Activated T-cell treated with anti-CD3 and anti-CD28 coated beads for 48 hours (primary cell): ENCODE results near the gene CCDC142.
A peak's percentile ranks its signal among the peaks of the same experiment; 100 is the strongest.
"Not testable (repeated sequence)": the region's sequence is repeated elsewhere in the genome, so short reads cannot be mapped to it uniquely, and the experiment has no call there.

Experiments
- DNase-seq: peaks from one replicate; pipeline ENCODE4 v3.0.0-alpha.2; 2020; ENCODE audit warnings: low read depth

The CCDC142 gene

GRCh38 chr2:74464406-74464805 lies 18.4 kb downstream of the CCDC142 start:
- DNase-seq = no peak

GRCh38 chr2:74462786-74463105 lies 20.1 kb downstream of the CCDC142 start:
- no peak for DNase-seq

- no peak for DNase-seq
Observed at GRCh38 chr2:74462054-74462785, 20.6 kb downstream of the CCDC142 start.

DNA sequence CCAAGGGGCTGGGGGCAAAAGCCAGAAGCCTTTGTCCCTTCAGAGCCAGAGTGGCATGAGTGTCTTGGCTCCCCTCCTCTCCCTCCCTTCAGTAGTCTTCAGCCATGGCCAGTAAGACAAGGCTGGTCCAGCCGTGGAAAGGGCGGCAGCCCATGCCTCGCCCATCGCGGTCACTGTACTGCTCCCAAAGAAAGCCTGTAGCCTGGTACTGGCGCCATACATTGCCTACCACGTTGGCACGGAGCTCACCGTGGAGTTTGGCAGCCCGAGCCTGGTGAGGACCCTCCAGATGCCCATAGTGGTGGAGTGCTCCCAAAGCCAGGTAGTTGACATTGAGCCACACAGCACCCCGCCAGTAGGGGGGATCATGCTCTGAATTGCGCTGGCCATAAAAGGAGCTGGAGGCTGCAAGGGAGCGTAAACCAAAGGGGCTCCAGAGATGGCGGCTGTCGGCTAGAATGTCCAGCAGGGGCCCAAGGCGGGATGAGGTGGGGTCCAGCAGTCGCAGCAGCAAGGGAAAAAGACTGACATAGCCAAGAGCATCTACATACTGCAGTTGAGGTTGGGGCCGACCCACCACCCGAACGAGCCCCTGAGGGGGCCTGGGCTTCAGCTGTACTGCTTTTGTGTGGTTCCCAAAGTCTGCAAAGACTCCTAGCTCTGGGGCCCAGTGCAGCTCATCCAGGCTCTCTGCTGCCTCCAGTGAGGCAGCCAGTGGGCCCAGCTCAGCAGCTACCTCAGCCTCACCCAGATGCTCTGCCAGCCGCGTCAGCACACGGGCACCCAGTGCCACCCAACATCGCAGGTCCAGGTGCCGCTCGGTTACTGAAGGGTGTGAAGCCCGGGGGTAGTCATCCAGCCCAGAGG lies 21.4 kb downstream of the CCDC142 start:
- no peak for DNase-seq

DNA sequence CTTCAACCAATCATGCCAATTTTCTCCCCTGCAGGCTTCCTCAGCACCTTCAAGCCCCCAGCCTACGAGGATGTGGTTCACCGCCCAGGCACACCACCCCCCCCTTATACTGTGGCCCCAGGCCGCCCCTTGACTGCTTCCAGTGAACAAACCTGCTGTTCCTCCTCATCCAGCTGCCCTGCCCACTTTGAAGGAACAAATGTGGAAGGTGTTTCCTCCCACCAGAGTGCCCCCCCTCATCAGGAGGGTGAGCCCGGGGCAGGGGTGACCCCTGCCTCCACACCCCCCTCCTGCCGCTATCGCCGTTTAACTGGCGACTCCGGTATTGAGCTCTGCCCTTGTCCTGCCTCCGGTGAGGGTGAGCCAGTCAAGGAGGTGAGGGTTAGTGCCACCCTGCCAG lies 22.6 kb downstream of the CCDC142 start:
- not testable (repeated sequence) for DNase-seq

GRCh38 chr2:74459503-74460118 lies 23.2 kb downstream of the CCDC142 start:
- not testable (repeated sequence) for DNase-seq

DNA sequence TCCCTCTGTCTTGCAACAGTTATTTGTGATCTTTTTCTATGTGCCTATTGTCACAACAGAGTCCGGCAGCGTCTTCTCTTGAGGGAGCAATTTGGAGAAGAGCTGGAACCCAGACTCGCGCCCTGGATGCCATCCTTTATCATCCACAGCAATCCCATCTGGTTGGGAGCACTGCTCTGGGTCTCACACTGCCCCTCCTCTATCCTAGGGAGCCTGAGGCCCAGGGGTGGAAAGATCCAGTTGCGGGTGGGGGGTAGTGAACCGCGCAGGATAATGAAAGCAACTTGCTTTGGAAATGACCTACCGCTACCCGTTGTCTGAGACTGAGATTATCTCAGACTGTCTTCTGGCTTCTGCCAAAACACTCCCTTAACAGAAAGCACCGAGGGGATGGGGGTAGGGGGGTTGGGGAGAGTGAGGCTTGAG lies 23.8 kb downstream of the CCDC142 start:
- DNase-seq = no peak

GRCh38 chr2:74458132-74458937 lies 24.5 kb downstream of the CCDC142 start, which contains the start of gene WBP1:
Gene WBP1 (plus strand): TSS chr2:74458438. CDS start chr2:74458603, 165 bp downstream.
- DNase-seq = peak; percentile 96

GRCh38 chr2:74457549-74458131 lies 25.2 kb downstream of the CCDC142 start:
- peak; percentile 81 for DNase-seq

GRCh38 chr2:74457129-74457548 lies 25.7 kb downstream of the CCDC142 start:
- no peak for DNase-seq

DNA sequence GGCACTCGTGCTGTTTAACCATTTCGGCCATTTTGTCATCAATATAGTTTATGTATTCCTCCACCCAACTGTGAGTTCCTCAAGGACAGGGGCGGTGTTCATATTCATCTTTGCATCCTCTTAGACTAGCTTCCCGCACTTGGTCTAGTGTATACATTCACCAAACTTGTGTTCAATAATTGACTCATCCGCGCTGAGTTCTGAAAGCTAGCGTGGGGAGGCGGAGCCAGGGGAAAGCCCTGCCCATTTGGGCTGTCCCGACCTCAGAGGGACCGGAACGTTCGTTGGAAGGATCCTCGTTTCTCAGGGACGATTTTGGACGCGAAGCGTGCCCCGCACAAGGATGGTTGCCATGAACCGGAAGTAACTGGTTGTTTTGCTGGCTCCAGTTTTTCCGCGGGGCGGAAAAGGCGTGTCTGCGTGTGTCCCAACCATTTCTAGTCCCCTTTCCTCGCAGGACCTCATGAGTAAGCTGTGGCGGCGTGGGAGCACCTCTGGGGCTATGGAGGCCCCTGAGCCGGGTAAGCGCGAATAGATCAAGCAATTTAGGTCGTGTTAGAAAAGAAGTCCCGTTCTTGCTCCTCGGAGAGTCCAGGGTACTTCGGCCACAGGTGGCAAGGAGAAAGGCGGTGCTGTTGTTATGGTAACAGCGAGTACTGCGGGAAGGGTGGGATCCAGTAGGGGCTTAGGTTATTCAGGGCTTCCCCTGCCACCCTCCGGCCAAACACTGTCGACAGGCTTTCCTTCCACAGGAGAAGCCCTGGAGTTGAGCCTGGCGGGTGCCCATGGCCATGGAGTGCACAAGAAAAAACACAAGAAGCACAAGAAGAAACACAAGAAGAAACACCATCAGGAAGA lies 27.9 kb downstream of the CCDC142 start, which contains the start of gene INO80B:
Gene INO80B, plus strand, starts transcription at position 434 of the 858 bp plus-strand sequence. Its CDS starts 30 bp downstream, at position 464.
- DNase-seq = peak; percentile 95

GRCh38 chr2:74450570-74451190 lies 32.1 kb downstream of the CCDC142 start:
- DNase-seq = no peak

GRCh38 chr2:74448771-74449170 lies 34.0 kb downstream of the CCDC142 start:
- DNase-seq = no peak

- DNase-seq = no peak
Observed at GRCh38 chr2:74447230-74447999, 35.4 kb downstream of the CCDC142 start.

DNA sequence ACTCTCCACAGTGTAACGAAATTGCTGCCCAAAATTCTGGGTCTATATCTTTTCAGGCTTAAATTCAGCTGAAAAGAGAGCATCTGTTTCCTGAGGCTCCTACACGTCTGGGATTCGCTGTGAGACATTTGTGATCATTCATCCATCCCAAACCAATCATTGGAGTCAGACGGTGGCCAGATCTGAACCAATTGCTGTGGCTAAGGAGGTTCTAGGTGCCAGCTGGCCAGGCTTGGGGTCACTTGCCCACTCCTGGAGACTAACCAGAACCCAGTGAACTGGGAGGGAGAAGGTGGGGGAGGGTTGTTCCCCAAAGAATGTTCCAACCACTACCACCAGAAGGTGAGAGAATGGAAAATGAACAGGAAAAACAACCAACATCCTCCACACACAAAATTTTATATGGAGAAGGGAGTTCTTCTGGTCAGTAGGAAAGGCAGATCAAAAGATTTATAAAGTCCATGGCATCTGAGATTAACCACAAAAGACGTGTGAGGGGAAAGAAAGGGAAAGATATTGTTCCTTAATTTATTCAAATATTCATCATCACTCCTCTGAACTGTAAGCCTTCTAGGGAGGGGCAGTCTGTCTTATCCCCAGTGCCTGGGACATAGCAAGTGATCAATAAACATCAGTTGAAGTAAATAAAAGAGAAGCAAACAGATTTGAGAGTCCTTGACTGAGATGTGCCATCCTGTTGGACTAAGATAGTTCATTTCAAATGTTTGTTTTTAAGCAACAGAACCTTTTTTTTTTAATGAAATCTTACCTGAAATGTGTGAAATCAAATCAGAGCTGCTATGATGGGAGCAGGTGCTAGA lies 38.1 kb downstream of the CCDC142 start:
- no peak for DNase-seq

DNA sequence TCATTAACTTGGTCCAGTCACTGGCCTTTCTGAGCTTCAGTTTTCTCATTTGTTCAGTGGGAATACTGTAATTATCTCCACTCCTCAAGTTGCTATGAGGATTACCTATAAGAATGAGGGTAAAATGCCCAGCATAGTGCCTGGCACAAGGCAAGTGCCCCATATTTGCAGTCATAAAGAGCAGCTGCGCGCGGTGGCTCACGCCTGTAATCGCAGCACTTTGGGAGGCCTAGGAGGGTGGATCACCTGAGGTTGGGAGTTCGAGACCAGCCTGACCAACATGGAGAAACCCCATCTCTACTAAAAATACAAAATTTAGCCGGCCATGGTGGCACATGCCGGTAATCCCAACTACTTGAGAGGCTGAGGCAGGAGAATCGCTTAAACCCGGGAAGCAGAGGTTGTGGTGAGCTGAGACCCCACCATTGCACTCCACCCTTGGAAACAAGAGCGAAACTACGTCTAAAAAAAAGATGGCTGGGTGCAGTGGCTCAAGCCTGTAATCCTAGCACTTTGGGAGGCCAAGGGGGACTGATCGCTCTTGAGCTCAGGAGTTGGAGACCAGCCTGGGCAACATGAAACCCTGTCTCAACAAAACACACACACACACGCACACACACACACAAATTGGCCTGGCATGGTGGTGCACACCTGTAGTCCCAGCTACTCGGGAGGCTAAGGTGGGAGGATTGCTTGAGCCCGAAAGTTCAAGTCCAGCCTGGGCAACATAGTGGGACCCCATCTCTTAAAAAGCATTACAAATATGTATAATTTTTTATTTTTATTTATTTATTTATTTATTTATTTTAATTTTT lies 40.1 kb downstream of the CCDC142 start:
- DNase-seq = not testable (repeated sequence)
